Astrocyte (in vitro differentiated cells and primary cell): ENCODE measurements around the gene DEPDC1B. TPM values are rescaled to one million over a fixed set of nuclear protein-coding genes. Genes with fewer than 3 reads are reported as not detected.

Experiments
- DNase-seq: peaks from one replicate; pipeline ENCODE4 v3.0.0-alpha.2; 2010; ENCODE audit warnings: low read depth
- FAIRE-seq: peaks from 2 replicates; lab custom pipeline; 2011; peaks lifted over from hg19 to GRCh38; lab: Jason Lieb, UNC
- H2AFZ ChIP-seq: 2 replicates; pipeline ENCODE4 v1.6.0; 2012; ENCODE audit warnings: low read depth, low read length, inconsistent platforms
- H3K27ac ChIP-seq: 2 replicates; pipeline ENCODE4 v1.5.1; 2011; ENCODE audit warnings: low read depth, low read length, inconsistent platforms
- H3K27me3 ChIP-seq: 2 replicates; pipeline ENCODE4 v1.6.0; 2011; ENCODE audit warnings: low read length, inconsistent platforms; ENCODE audit not compliant: insufficient read depth
- H3K36me3 ChIP-seq: 2 replicates; pipeline ENCODE4 v1.5.1; 2011; ENCODE audit warnings: low read length, inconsistent platforms; ENCODE audit not compliant: insufficient read depth
- H3K4me1 ChIP-seq: 2 replicates; pipeline ENCODE4 v1.5.1; 2011; ENCODE audit warnings: low read length, inconsistent platforms; ENCODE audit not compliant: insufficient read depth
- H3K4me2 ChIP-seq: 2 replicates; pipeline ENCODE4 v1.6.0; 2012; ENCODE audit warnings: low read length, inconsistent platforms
- H3K4me3 ChIP-seq: 2 replicates; pipeline ENCODE4 v1.5.1; 2011; ENCODE audit warnings: low read depth, mild to moderate bottlenecking, low read length, inconsistent platforms; ENCODE audit not compliant: insufficient read depth
- H3K79me2 ChIP-seq: 2 replicates; pipeline ENCODE4 v1.6.0; 2012; ENCODE audit warnings: mild to moderate bottlenecking, low read length, inconsistent platforms; ENCODE audit not compliant: insufficient read depth
- H3K9ac ChIP-seq: 2 replicates; pipeline ENCODE4 v1.6.0; 2012; ENCODE audit warnings: mild to moderate bottlenecking, low read length, inconsistent platforms
- H3K9me3 ChIP-seq: 2 replicates; pipeline ENCODE4 v1.5.1; 2012; ENCODE audit warnings: low read depth, mild to moderate bottlenecking, low read length, inconsistent platforms; ENCODE audit not compliant: insufficient read depth
- H4K20me1 ChIP-seq: 2 replicates; pipeline ENCODE4 v1.6.0; 2012; ENCODE audit warnings: low read length, inconsistent platforms; ENCODE audit not compliant: insufficient read depth
- H3K27ac Mint-ChIP-seq: one replicate; pipeline ENCODE4 v1.8.0; 2021; ENCODE audit warnings: mild to moderate bottlenecking, mixed read lengths; ENCODE audit not compliant: unreplicated experiment
- H3K27me3 Mint-ChIP-seq: one replicate; pipeline ENCODE4 v1.8.0; 2021; ENCODE audit warnings: low read depth, mixed read lengths; ENCODE audit not compliant: unreplicated experiment
- H3K36me3 Mint-ChIP-seq: one replicate; pipeline ENCODE4 v1.8.0; 2021; ENCODE audit warnings: low read depth, mixed read lengths; ENCODE audit not compliant: unreplicated experiment
- H3K4me1 Mint-ChIP-seq: one replicate; pipeline ENCODE4 v1.8.0; 2021; ENCODE audit warnings: low read depth, mixed read lengths; ENCODE audit not compliant: unreplicated experiment
- H3K4me3 Mint-ChIP-seq: one replicate; pipeline ENCODE4 v1.8.0; 2021; ENCODE audit warnings: mild to moderate bottlenecking, moderate library complexity, mixed read lengths; ENCODE audit not compliant: unreplicated experiment
- H3K9me3 Mint-ChIP-seq: one replicate; pipeline ENCODE4 v1.8.0; 2021; ENCODE audit warnings: mild to moderate bottlenecking, mixed read lengths; ENCODE audit not compliant: unreplicated experiment
- EZH2 ChIP-seq: IDR thresholded peaks from 2 replicates; pipeline ENCODE4 v1.6.1; 2012; ENCODE audit warnings: mild to moderate bottlenecking, low read length, inconsistent platforms; ENCODE audit not compliant: insufficient read depth
- total RNA-seq: library from RNA; stranded (reverse); gene quantifications from 2 replicates; pipeline ENCODE4 v1.2.1, GENCODE V29; 2021
- TF ChIP-seq, protein P1 (sequence below): IDR thresholded peaks from 2 replicates; pipeline ENCODE4 v1.5.1; 2011; ENCODE audit warnings: low read depth, mild to moderate bottlenecking, inconsistent platforms, low read length, moderate library complexity; ENCODE audit not compliant: insufficient read depth

The DEPDC1B gene
- total RNA-seq, 1 donor from 2014 or later, result 2.2 TPM

DNA sequence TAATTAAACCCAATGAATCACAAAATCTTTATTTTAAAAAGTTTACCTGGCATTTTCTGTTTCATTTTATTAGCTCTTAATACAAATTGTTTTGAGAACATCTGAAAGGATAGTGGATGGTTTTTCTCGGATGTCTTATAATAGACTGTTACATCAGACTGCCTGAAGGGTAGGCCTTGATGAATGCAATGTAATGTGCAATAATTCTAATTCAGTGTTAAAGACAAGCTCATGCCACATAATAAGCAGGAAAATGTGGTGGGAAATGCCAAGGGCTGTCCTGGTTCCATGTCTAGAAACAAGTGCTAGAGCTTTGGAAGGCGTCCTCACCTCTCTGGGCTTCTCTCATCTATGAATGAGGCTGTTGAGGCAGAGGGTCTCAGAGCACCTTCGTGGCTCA, 148.1 kb downstream of the DEPDC1B start:
- Mint-ChIP-seq H3K9me3 (no peaks in the 10 kb centered on the region), H3K4me1 (no peaks in the 10 kb centered on the region), H3K27ac (no peak overlapping the region), H3K27me3 (no peaks in the 10 kb centered on the region), H3K4me3 (no peak overlapping the region), H3K36me3 (no peaks in the 10 kb centered on the region)
- Histone ChIP-seq H3K4me3 (no peak overlapping the region), H3K9ac (no peak overlapping the region), H3K4me1 (no peaks in the 10 kb centered on the region), H2AFZ (no peak overlapping the region), H3K79me2 (no peaks in the 10 kb centered on the region), H3K9me3 (no peaks in the 10 kb centered on the region), H4K20me1 (no peaks in the 10 kb centered on the region), H3K27ac (no peak overlapping the region), H3K27me3 (no peaks in the 10 kb centered on the region), H3K36me3 (no peaks in the 10 kb centered on the region), H3K4me2 (no peak overlapping the region)
- DNase-seq, result no peak
- no peak for FAIRE-seq
- no peak for TF ChIP-seq EZH2
- TF ChIP-seq, protein P1, sequence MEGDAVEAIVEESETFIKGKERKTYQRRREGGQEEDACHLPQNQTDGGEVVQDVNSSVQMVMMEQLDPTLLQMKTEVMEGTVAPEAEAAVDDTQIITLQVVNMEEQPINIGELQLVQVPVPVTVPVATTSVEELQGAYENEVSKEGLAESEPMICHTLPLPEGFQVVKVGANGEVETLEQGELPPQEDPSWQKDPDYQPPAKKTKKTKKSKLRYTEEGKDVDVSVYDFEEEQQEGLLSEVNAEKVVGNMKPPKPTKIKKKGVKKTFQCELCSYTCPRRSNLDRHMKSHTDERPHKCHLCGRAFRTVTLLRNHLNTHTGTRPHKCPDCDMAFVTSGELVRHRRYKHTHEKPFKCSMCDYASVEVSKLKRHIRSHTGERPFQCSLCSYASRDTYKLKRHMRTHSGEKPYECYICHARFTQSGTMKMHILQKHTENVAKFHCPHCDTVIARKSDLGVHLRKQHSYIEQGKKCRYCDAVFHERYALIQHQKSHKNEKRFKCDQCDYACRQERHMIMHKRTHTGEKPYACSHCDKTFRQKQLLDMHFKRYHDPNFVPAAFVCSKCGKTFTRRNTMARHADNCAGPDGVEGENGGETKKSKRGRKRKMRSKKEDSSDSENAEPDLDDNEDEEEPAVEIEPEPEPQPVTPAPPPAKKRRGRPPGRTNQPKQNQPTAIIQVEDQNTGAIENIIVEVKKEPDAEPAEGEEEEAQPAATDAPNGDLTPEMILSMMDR, result no peak

DNA sequence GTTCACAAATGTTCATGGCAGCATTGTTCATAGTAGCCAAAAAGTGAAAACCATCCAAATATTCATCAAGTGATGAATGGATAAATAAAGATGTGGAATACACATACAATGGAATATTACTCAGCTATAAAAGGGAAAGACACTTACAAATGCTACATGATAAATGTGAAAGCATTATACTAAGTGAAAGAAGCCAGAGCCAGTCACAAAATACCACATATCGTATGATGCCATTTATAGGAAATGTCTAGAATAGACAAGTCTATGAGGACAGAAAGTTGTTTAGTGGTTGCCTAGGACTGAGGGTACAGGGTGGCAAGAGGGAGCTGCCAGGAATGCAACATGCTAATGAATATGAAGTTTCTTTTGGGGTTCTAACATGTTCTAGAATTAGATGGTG, 148.7 kb downstream of the DEPDC1B start:
- Mint-ChIP-seq H3K27me3 (no peaks in the 10 kb centered on the region), H3K4me3 (no peak overlapping the region), H3K9me3 (no peaks in the 10 kb centered on the region), H3K27ac (no peak overlapping the region), H3K36me3 (no peaks in the 10 kb centered on the region), H3K4me1 (no peaks in the 10 kb centered on the region)
- Histone ChIP-seq H3K9ac (no peak overlapping the region), H3K4me3 (no peak overlapping the region), H3K27me3 (no peaks in the 10 kb centered on the region), H3K36me3 (no peaks in the 10 kb centered on the region), H4K20me1 (no peaks in the 10 kb centered on the region), H2AFZ (no peak overlapping the region), H3K79me2 (no peaks in the 10 kb centered on the region), H3K4me1 (no peaks in the 10 kb centered on the region), H3K4me2 (no peak overlapping the region), H3K9me3 (no peaks in the 10 kb centered on the region), H3K27ac (no peak overlapping the region)
- FAIRE-seq, result no peak
- TF ChIP-seq EZH2, result no peak
- TF ChIP-seq, protein P1, result no peak
- no peak for DNase-seq

DNA sequence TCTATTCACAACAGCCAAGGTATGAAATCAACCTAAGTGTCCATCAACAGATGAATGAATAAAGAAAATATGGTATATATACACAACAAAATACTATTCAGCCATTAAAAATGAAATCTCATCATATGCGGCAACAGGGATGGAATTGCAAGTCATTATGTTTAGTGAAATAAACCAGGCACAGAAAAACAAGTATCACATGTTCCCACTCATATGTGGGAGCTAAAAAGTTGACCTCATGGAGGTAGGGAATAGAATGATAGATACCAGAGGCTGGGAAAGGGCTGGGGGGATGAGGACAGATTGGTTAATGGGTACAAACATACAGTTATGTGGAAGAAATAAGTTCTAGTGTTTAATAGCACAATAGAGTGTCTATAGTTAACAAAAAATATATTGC, 149.7 kb downstream of the DEPDC1B start:
- DNase-seq, result no peak
- Histone ChIP-seq H3K36me3 (no peaks in the 10 kb centered on the region), H2AFZ (no peak overlapping the region), H3K9me3 (no peaks in the 10 kb centered on the region), H3K79me2 (no peaks in the 10 kb centered on the region), H3K27me3 (no peaks in the 10 kb centered on the region), H3K4me1 (no peaks in the 10 kb centered on the region), H3K4me3 (no peak overlapping the region), H3K4me2 (no peak overlapping the region), H3K27ac (no peak overlapping the region), H4K20me1 (no peaks in the 10 kb centered on the region), H3K9ac (no peak overlapping the region)
- Mint-ChIP-seq H3K36me3 (no peaks in the 10 kb centered on the region), H3K9me3 (no peaks in the 10 kb centered on the region), H3K27ac (no peak overlapping the region), H3K27me3 (no peaks in the 10 kb centered on the region), H3K4me3 (no peak overlapping the region), H3K4me1 (no peaks in the 10 kb centered on the region)
- no peak for FAIRE-seq
- no peak for TF ChIP-seq EZH2
- TF ChIP-seq, protein P1, result no peak
